Cerebellar cortex (tissue), 1 donor: Measurements from ENCODE around the gene CSNK2B.

Source experiments
- DNase-seq: peaks from one replicate; pipeline ENCODE4 v3.0.0-alpha.2; 2015; ENCODE audit warnings: low spot score

Gene CSNK2B

DNA sequence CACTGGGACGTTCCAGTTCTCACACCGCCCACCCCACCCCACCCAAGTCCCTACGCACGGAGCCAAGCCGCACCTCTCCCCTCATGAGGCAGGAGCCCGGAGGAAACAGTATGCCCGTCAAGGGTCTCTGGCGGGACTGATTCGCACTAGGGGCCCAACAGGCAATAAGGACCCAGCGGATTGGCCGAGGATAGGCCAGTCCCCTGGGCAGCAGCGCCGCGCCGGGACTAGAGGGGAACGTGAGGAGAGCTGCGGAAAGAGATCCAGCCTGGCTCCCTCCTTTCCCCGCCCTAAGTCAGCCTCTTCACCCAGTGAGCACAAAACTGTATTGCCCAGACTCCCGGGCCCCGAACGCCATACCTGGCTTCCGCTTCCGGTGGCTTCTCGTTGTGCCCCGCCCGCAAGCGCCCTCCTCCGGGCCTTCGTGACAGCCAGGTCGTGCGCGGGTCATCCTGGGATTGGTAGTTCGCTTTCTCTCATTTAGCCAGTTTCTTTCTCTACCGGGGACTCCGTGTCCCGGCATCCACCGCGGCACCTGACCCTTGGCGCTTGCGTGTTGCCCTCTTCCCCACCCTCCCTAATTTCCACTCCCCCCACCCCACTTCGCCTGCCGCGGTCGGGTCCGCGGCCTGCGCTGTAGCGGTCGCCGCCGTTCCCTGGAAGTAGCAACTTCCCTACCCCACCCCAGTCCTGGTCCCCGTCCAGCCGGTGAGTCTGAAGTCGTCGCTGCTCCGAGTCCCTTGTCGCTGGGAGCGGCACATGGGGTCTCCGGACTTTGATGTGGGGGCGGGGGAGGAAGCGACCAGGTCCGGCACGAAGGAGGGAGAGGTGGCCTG, at the start of gene CSNK2B:
Gene CSNK2B (plus strand): TSS at position 580 of the 836 bp plus-strand sequence. CDS start 752 bp downstream, outside the sequence.
- peak; percentile 99 for DNase-seq

DNA sequence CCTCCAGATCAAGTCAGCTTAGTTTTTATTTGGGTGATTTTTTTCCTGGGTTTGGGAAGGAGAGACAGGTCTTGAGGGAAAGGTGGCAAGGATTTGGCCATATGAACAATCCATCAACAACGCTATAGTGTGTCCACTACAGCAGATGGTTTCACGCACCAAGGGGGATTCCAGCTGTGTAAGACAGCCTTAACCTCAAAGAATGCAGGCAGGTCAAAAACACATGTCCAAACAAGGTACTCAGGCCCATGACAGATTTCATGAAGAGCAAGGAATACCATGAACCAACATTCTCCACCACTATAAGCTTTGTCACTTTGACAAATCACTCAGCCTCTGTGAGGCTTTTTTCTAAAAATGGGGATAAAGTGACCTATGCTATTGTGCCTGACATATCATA, 48.9 kb upstream of the CSNK2B start:
- DNase-seq = no peak

- DNase-seq = peak; percentile 100
Observed at GRCh38 chr6:31619805-31620585, 45.9 kb upstream of the CSNK2B start.

DNA sequence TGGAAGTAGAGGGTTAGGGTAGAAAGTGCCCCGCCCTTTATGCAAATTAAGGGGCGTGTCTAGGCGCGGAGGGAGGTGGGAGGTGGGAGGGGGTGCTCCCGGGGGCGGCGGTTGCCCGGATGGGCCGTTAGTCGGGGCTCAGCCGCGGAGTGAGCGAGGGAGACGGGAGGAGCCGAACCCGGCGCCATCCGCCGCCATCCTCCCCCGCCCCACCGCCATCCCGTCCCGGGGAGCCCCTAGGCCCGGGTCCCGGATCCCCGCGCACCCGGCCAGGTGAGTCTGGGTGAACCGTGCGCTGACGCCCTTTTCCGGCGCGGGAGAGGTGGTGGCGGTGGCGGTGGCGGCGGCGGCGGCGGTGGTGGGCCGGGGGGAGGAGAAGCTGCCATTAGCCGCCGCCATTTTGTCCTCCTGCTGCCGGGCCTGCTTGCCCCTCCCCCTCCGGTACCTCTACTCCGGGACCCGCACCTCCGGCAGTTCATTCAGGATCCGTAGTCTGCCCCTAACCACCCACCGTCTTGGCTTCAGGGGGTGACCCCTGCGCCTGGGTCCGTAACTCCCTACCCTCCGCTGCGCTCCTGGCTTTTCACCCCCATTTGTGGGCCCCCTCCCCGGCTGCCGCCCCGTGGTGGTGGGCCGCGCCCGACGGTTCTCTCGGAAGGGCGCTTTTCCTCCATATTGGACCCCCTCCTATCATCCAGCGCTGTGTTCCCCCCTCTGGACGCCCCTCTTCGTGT, 45.1 kb upstream of the CSNK2B start, which contains the start of gene PRRC2A:
Gene PRRC2A (plus strand): TSS at position 130 of the 734 bp plus-strand sequence. CDS start 2,075 bp downstream, outside the sequence.
- DNase-seq = no peak

DNA sequence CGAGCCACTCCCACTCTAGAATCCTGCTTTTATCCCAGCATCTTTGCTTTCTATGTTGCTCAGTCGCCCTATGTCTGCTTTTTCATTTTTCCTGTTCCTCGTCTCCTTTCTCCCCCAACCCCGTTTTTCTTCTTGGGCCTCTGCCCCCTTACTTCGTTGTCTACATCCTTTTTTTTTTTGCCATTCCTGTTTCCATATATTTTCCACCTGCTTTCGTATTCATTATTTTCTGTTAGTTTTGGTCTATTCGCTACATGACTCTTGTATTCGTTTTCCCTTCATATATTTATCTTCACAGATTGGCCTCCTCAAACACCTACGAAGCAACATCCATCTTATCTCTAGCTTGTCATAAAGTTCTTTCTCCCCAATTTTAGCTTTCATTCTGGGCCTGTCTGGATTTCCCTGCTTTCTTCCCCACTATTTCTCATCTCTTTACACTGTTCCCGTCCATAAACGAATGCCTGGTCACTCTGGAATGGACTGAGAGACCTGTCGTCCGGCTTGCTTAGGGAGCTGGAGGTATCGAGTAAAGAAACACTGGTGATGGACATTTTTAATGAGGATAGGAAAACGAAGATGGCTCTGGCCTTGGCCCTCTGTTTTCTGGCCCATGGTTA, 44.5 kb upstream of the CSNK2B start:
- no peak for DNase-seq

DNA sequence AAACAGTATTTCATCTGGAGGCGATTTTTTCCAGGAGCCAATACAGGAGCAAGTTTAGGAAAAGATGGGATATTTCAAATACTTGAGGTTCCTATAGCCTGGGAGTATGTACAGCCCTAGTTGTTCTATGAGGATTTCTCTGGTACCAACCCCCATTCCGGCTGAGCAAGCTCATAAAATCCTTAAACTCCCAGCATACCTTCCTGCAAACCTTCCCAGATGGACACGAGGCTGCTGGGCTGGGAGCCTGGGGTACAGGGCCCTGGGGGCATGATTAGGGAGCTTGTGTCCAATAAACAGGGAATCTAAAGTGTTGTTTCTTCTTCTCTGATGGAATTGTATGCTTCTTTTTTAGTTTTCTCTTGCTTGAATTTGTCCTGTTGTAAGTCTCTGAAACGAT, 43.9 kb upstream of the CSNK2B start:
- DNase-seq = no peak

- DNase-seq = no peak
Observed at GRCh38 chr6:31622684-31623091, 43.2 kb upstream of the CSNK2B start.

- no peak for DNase-seq
Observed at GRCh38 chr6:31624070-31624469, 41.8 kb upstream of the CSNK2B start.

DNA sequence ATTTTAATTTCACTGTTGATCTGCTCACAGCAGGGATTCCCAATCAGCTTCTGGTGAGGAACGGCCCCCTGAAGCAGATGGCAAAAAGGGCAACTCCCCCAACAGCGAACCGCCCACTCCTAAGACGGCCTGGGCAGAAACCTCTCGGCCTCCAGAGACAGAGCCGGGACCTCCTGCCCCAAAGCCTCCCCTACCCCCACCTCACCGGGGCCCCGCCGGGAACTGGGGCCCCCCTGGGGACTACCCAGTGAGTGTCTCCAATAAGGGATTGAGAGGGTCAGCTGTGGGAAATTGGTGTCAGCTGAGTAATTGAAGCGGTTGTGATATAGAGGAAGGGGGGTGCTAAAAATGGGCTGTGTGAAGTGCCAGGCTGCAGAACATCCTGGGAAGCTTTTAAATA, 38.9 kb upstream of the CSNK2B start:
- no peak for DNase-seq

- no peak for DNase-seq
Observed at GRCh38 chr6:31627690-31628287, 38.1 kb upstream of the CSNK2B start.

DNA sequence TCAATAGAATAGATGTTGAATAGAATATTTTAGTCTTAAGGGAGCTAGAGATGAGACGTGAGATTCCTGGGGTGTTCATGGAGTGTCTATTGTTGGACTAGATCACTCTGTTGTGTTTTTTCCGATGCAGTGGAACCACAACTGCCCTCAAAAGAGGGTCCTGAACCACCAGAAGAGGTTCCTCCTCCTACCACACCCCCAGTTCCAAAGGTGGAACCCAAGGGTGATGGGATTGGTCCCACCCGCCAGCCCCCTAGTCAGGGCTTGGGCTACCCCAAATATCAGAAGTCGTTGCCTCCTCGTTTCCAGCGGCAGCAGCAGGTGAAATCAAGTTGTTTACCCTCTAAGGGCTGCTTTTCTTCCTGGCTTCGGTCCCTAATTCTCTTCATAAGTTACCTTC, 36.9 kb upstream of the CSNK2B start:
- no peak for DNase-seq

GRCh38 chr6:31630177-31630934, 35.5 kb upstream of the CSNK2B start:
- no peak for DNase-seq

- no peak for DNase-seq
Observed at GRCh38 chr6:31631209-31631608, 34.7 kb upstream of the CSNK2B start.

- DNase-seq = no peak
Observed at GRCh38 chr6:31631681-31632278, 34.1 kb upstream of the CSNK2B start.

- no peak for DNase-seq
Observed at GRCh38 chr6:31632279-31632946, 33.5 kb upstream of the CSNK2B start.

DNA sequence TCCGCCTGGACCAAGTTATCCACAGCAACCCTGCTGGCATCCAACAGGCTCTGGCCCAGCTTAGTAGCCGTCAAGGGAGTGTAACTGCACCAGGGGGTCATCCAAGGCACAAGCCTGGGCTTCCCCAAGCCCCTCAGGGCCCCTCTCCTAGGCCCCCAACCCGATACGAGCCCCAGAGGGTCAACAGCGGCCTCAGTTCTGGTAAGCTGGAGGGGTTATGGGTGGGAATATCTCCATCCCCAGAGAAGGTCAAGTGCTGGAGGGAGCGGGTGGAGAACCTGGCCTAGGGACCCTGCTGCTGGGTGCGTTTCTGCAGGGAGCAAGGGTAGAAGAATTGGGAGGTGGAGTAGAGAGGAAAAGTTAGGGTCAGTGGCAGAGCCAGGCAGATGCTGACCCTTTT, 32.4 kb upstream of the CSNK2B start:
- DNase-seq = no peak

GRCh38 chr6:31634131-31634530, 31.7 kb upstream of the CSNK2B start:
- DNase-seq = no peak

DNA sequence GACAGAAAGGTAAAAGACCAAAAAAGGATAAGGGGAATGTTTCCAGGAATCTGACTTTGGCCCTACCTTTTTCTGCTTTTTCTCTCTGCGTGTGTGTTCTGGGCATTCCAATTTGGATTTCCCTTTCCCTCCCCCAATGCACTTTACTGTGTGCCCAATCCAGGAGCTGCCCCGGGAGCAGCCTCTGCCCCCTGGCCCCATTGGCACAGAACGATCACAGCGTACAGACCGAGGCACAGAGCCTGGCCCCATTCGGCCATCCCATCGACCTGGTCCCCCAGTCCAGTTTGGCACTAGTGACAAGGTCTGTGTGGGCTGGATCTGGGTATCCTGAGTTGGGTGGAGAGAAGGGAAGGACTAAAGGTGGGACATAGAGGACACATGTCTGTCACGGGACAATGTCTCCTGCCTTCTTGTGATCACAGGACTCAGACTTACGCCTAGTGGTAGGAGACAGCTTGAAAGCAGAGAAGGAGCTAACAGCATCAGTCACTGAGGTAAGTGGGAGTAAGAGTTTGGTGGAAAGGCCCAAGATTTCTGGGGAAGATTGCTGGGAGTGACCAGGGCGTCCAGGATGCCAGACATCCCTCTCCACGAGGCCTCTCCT, 30.8 kb upstream of the CSNK2B start:
- no peak for DNase-seq
